Hematopoietic multipotent progenitor cell treated with erythropoietin and hydrocortisone succinate and interleukin-3 and kit ligand, for 6 days (in vitro differentiated cells): Measurements from ENCODE around the gene PJVK.
"Not testable (repeated sequence)": the region's sequence is repeated elsewhere in the genome, so short reads cannot be mapped to it uniquely, and the experiment has no call there.

Source experiments
- DNase-seq: peaks from one replicate; pipeline ENCODE4 v3.0.0-alpha.2; 2015

PJVK gene, protein sequence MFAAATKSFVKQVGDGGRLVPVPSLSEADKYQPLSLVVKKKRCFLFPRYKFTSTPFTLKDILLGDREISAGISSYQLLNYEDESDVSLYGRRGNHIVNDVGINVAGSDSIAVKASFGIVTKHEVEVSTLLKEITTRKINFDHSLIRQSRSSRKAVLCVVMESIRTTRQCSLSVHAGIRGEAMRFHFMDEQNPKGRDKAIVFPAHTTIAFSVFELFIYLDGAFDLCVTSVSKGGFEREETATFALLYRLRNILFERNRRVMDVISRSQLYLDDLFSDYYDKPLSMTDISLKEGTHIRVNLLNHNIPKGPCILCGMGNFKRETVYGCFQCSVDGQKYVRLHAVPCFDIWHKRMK

DNA sequence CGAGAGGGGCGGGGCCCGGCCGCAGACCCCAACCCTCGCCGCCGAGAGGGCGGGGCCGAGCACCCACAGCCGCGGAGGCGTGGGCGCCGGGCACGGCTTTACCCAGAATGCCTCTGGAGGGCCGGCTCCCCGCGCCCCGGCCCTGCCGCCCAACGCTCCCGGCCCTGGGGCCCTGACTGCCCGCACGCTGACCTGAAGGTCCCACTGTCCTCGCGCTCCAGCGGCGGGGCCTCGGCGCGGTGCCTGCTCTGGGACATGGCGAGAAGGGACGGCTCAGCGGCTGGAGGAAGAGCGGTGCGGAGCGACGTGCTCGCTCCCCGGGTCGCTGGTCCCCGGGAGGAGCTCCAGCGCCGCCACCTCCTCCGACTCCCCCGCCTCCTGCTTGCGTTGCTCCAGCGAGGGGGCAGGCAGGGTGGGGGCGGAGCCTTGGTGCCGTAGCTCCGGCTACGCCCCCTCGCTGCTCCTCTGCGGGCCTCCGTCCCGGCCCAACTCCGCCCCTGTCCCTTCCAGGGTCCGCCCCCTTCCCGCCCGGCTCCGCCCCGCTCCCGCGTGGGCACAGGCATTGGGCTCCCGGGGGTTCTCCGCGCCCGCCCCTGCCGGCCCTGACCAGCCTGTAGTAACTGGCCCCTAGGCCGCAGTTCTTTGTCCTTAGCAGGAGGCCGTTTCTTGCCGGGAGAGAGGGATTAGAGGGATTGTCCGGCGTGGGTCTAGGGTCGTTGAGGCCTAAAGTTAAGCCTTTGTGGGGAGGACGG lies at the start of gene PJVK, which contains the start of gene PRKRA:
Gene PJVK (plus strand): TSS at position 605 of the 752 bp plus-strand sequence. CDS start 2,032 bp downstream, outside the sequence.
Gene PRKRA (minus strand): TSS at position 402 of the 752 bp plus-strand sequence. CDS start 145 bp downstream, at position 257.
- peak; percentile 98 for DNase-seq

DNA sequence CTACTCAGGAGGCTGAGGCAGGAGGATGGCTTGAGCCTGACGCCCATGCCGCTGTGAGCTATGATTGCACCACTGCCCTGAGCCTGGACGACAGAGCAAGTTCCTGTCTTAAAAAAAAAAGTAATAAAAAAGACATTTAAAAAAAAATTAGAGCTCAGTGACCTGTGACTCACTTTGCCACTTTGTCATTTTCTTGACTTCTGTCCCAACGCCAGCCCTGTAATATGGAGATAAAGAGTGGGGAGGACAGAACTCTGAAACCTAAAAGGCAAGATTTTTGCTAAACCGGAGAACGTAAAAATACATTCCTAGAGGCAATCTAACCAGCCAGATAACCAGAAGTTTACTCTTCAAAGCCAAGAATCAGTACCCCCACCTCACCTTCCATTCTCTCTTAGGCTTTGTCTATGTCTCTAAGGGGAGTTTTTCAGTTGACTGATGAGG lies 49.2 kb upstream of the PJVK start:
- DNase-seq, result peak; percentile 48

DNA sequence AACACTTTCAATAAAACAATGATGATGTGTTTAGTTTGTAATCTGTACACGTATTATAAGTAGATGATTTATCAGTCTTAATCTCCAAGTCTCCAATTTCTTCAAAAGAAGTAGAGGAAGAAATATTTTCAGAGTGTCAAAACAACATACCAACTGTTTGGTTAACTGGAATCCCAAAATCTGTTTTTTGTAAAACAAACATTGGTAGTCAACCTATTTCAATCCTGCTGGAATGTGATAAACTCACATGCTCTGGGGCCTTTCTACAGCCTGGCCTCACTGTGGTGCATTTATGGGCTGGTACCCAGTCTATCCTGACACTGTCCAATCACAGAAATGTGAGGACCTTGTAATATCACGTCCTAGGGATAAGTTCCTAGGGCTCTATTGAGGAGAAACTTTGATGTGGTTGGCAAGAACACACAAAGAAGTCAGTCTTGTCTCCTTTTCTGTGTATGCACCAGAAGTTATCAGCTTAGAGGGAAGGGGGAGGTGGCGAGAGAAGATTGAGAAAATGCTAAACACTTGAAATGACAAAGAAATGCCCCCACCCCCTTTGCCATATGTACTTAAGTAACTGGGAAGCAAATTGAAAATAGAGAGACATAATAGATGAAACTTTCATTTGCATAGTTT lies 47.4 kb upstream of the PJVK start:
- no peak for DNase-seq

DNA sequence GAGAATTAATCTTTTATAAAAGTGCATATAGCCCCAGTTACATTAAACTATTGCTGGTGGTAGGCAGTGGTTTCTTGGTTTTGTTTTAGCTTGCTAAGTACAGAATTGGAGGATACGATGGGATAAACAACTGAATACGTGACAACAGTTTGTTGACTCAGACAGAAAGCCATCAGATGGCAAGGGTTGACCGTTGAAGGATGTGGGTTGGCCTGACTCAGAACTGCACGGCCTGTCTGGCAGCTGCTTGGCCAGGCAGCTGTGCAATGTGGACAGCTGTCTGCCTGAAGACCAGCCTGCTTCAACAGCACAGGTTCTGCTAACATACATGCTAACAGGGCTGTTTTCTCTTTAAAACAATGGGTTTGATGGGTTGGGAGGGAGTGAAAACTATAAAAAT lies 46.8 kb upstream of the PJVK start:
- peak; percentile 30 for DNase-seq

DNA sequence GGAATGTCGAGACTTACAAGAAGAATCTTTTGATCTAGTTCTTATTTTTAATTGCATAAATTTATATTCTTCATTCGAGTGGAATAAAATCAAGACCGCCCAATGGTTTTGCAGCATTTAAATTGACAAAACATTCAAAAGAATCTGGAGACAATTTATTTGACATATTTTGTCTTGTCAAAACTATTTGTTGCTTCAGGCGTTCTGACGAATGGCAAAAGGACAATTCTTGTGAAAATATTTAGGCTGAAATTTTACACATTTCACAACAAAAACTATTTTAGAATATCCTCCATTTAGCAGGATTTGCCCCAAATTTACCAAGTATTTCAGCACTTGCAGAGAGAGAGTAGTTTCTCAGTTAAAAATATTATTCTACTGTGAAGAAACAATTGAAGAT lies 41.9 kb upstream of the PJVK start:
- no peak for DNase-seq

DNA sequence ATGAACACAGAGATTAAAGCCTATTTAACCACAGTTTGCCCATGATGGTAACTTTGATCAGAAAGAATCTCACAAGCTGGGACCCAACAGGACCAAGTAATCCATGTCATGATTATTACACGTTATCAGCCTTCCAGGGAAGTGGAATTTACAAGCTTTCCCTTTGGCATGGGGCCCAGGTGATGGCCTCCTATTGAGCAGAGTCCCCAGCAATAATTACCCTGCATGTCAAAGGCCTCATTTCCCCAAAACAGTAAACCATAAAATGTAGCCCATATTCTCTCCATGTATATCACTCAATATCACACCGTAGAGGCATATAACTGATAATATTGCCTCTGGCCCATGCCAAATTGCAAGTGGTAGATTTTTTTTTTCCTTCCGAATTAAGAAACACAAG lies 39.1 kb upstream of the PJVK start:
- no peak for DNase-seq

DNA sequence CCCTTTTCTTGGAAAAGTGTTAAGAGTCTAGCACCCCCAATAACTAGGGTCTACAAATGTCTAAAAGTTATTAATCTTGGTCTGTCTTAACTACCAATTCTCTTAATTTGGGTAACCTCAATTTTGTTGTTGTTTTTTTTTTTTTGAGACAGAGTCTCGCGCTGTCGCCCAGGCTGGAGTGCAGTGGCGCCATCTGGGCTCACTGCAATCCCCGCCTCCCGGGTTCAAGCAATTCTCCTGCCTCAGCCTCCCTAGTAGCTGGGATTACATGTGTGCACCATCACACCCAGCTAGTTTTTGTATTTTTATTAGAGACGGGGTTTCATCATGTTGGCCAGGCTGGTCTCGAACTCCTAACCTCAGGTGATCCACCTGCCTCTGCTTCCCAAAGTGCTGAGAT lies 38.7 kb upstream of the PJVK start:
- DNase-seq, result not testable (repeated sequence)

DNA sequence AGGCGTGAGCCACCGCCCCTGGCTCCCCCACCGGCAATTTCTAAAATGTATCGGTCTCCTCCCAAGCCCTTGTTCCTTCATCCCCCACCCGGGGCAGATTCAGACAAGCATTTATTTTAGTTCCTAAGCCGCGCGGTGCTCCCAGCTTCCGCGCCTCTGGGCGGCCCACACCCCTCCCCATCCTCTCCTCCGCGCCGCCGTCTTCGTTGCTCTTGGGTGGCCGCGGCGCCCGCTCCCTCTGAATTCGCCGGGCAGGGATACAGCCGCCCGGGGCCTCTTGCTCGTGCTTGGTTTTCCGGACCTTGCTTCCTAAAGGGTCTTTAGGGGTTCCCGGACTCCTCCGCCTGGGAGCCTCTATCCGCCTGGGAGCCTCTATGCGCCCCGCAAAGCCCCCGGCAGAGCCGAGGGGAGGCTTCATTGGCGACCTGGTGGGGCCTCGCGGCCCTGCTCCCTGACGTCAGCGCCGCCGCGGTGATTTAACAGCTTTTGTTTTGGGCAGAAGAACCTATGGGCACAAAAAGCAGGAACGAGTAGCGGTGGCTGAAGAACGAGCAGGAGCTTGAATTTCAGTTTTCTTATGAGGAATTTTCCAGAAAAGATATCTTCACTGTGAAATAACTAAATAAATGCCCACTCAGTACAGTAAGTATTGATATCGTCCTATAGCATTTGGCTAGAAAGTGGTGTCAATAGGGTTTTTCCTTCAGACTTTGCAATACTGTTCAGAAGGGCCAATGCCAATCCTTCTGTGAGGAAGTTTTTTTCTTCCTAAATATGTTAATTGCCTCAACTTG lies 37.5 kb upstream of the PJVK start:
- DNase-seq, result peak; percentile 88

DNA sequence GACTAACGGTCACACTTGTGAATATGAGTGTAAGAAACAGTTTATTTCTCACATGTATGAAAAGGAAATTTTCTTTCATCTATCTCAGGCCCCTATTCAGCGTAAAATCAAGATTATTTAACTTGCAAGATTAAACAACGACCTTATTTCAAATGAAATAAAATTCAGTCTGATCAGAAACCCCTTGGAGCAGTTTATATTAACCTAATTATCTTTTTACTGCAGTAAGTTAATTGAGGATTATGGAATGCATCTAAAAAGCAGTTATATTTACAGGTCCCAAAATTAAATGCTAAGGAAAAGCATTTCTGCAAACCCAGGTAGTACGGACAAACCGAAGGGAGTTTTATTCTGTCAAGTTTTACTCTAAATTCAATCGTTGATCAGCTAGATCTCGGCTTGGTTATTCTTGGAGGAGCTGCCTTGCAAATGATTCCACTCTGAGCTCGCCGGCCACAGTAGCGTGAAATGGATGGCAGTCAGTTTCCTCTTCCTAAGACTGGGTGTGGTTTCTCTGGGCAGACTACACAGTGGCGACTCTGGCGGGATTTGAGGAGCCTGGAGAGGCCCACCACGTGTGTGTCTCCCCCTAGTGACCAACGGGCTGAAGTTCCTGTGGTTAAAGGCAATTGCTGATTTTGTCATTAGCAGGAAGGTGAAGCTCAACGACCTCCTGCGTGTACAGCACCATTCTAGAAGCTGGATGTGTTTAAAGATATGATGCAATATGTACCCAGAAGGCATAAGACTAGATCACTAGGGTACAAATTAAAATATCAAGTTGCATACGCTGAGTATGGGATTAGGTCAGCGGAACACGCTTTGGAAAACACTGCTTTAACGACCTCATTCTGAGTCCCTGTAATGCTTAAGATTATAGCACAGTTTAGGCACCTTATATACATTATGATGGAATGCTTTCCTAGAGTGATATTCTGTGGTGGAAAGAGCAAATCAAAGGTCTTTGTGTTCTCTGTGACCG lies 36.6 kb upstream of the PJVK start:
- peak; percentile 97 for DNase-seq

DNA sequence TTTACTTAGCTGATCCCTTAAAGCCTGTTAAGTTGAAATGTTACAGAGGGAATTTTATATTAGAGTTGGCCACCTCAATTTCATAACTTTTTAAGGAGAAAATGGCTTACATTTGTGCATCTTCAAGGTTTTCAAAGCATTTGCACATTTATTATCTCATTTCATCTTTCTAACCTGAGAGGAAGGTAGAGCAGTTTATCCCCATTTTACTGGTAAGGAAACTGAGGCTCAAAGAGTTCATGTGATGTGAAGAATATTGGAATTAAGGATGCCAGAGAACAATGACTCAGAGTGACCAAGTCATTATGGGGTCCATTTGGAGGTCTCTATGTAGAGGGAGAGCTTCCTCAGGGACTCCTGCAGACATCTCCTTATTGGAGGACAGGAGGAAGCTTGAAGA lies 35.2 kb upstream of the PJVK start:
- no peak for DNase-seq

DNA sequence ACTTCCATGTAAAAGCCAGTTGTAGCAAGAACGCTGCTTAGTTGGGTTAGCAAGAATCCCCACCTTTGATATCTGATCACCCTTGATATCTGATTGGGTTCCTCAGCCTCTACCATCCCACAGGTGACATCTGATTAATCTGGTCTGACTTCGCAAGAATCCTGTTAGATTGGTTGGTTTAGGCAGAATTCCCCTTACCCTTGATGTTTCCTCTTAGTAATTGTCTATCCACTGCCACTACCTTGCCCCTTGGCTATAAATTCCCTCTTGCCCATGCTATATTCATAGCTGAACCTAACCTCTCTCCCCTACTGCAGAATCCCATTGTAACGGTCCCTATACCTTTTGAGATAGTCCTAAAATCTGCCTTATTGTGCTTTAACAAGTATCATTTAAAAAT lies 33.3 kb upstream of the PJVK start:
- no peak for DNase-seq

DNA sequence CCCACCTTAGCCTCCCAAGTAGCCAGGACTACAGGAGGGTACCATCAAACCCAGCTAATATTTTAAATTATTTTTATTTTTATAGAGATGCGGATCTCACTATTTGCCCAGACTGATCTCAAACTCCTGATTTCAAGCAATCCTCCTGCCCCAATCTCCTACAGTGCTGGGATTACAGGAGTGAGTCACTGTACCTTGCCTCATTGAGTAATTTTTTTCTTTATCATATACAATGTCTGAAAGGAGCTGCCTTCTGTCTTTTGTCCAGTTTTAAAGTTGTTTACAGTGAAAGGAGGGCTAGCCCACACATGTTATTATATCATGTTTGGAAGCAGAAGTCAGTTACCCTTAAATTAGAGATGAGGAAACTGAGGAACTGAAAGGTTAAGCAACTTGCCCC lies 32.8 kb upstream of the PJVK start:
- DNase-seq, result no peak

DNA sequence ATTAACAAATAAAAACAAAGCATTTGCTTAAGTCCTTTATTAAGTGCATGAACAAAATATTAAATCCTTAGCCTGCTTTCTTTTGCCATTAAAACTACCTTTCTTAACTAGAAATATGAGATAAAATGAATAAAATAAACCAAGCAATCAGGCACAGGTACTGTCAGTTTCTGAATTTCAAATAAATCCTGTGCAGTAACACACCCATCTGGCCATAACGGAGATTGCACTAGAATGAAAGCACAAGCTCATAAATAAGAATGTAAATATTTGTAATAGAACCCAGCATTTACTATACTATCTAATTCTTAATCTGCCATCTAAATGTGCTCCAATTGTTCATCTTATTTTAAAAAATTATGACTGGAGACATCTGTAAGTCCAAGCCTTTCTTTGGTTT lies 32.1 kb upstream of the PJVK start:
- DNase-seq, result peak; percentile 54

DNA sequence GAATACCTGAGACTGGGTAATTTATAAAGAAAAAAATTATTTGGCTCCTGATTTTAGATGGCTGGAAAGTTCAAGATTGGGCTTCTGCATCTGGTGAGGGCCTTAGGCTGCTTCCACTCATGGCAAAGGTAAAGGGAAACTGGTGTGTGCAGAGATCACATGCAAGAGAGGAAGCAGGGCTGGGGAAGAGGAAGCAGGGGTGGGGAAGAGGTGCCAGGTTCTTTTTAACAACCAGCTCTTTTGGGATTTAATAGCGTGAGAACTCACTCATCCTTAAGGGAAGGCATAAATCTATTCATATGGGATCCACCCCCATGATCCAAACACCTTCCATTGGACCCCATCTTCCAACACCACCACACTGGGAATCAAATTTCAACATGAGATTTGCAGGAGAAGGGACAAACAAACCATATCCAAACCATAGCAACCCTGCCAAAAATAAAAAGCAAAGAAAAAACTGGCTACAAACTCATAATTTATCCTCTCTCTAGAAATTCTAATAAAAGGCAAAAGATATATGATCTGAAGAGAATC lies 30.6 kb upstream of the PJVK start:
- DNase-seq, result no peak

DNA sequence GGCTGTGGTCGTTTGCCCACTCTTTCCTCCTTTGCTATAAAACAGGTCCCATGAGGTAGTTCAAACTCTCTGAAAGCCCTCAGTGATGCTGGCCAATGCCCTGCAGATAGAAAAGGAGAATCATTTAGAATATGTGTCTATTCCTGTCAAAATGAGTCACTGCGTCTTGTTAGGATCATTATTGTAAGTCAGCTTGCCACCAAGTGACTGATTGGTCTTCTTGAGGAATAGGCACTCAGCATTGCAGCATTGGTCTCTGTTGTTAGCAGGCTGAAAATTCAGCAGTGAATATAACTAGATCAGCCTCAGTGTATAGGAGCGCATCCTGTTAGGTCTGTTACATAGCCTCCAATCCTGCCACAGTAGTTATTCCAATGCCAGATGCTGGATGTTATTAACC lies 29.1 kb upstream of the PJVK start:
- DNase-seq, result no peak

DNA sequence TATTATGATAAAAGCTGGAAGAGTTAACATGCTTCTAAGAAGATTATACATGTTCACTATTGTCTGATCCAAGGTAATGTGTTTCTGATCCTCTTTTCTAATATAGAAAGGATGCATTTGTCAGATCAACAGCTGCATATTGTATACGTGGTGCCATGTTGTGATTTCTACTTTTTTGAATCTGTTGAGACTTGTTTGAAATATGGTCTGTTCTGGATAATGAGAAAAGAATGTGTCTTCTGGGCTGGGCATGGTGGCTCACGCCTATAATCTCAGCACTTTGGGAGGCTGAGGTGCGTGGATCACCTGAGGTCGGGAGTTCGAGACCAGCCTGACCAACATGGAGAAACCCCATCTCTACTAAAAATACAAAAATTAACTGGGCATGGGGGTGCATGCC lies 27.4 kb upstream of the PJVK start:
- DNase-seq, result not testable (repeated sequence)

DNA sequence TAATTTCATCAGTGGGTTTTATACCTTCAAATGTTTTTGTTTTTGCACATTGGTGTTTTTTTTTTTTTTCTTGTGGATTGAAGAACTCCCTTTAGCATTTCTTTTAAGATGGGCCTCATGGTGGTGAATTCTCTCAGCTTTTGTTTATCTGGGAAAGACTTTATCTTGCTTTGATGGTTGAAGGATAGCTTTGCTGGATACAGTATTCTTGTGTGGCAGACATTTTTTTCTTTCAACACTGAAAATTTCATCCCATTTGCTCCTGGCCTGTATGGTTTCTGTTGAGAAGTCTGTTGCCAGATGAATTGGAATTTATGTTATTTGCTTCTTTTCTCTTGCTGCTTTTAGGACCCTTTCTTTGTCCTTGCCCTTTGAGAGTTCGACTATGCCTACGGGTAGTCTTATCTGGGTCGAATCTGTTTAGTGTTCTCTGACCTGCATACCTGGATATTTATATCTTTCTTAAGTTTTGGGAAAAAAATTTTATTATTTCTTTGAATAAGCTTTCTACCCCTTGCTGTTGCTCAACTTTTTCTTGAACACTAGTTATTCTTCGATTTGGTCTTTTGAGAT lies 25.8 kb upstream of the PJVK start:
- no peak for DNase-seq

DNA sequence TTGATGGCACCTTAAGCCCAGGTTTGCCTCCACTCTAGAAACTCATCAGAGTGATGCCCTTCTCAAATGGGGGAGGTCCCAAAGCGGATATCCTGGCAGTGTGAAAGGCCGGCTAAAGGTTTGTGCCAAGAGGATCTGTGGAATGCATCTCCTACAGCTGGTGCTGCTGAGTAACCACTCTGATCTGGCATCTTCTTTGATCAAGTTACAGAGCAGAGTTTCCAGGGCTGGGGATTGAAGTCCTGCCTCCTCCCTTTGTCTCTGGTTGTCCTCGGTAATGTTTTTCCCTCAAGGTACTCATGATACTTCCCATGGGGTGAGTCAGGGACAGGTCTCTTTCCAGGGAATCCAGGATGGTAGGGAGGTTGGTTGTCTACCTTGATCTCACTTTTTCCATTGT lies 24.8 kb upstream of the PJVK start:
- no peak for DNase-seq

DNA sequence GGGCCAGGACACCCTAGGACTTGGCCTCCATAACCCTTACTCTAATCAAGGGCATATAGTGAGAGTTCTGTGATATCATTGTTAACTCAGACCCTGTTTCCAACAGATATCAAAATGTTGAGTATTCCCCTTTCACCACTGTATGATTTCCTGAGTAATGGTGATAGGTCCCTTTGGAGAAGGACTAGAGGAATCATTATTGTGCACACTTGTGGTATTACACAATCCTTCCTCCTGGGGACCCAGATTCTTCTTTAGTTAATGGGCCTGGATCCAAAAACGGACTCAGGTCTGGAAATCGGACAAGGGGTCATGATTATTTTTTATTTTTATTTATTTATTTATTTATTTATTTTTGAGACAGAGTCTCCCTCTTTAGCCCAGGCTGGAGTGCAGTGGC lies 23.7 kb upstream of the PJVK start:
- no peak for DNase-seq

DNA sequence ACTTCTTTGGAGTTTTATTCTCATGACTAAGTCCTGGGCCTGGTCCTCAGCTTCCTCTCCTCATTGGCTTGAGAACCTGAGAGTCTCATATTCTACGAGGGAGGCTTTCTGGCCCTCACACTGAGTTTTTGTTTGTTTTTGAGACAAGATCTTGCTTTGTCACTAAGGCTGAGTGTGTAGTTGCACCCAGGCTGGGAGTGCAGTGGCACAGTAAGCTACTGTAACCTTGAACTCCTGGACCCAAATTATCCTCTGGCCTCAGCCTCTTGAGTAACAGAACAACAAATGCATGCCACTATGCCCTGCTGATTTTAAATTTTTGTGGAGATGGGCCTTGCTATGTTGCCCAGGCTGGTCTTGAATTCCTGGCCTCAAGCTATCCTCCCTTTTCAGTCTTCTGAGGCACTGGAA lies 22.8 kb upstream of the PJVK start:
- DNase-seq, result no peak

DNA sequence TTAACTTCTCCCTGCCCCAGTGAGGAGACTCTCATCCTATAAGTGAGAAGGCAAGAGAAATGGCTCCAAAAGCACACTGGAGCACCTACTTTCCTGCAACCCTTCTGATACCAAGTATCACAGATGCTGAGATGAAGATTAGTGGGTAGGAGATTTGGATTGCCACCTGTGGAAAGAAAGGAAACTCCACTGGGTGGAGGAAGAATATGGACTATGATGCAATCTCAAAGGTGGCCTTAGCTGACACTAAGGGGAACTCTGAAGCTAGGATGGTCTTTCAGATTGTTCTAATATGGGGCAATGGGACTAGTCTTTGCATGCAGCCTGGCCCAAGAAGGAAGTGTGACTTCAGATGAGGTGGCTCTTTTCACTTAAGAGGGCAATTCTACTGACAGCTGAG lies 21.8 kb upstream of the PJVK start:
- no peak for DNase-seq
